Midbrain (tissue), 1 donor: ENCODE results near the gene TMEM26.

Experiments
- DNase-seq: peaks from one replicate; lab custom pipeline; 2025; lab: John Stamatoyannopoulos, UW

Gene TMEM26

GRCh38 chr10:61452655-61453641 lies at the start of gene TMEM26:
TMEM26 (minus strand) TSS chr10:61453381; CDS start chr10:61453081, 300 bp downstream.
- DNase-seq: peak; percentile 25

GRCh38 chr10:61500460-61500859 lies 47.3 kb upstream of the TMEM26 start:
- DNase-seq: no peak

- no peak for DNase-seq
These were observed 39.3 kb upstream of the TMEM26 start for GRCh38 chr10:61492364-61492995.

- no peak for DNase-seq
These were observed 34.3 kb upstream of the TMEM26 start for GRCh38 chr10:61487506-61487905.

- no peak for DNase-seq
These were observed 33.7 kb upstream of the TMEM26 start for GRCh38 chr10:61486738-61487396.

GRCh38 chr10:61486251-61486650 lies 33.1 kb upstream of the TMEM26 start:
- DNase-seq: no peak

GRCh38 chr10:61481597-61481996 lies 28.4 kb upstream of the TMEM26 start:
- no peak for DNase-seq

- DNase-seq: no peak
These were observed 27.0 kb upstream of the TMEM26 start for GRCh38 chr10:61480208-61480607.

GRCh38 chr10:61478621-61479312 lies 25.6 kb upstream of the TMEM26 start:
- DNase-seq: no peak

- no peak for DNase-seq
These were observed 24.3 kb upstream of the TMEM26 start for GRCh38 chr10:61477451-61477850.

- DNase-seq: no peak
These were observed 23.3 kb upstream of the TMEM26 start for GRCh38 chr10:61476529-61476928.

GRCh38 chr10:61475449-61475873 lies 22.3 kb upstream of the TMEM26 start:
- no peak for DNase-seq

- no peak for DNase-seq
These were observed 19.0 kb upstream of the TMEM26 start for GRCh38 chr10:61472090-61472674.

- no peak for DNase-seq
These were observed 18.3 kb upstream of the TMEM26 start for GRCh38 chr10:61471491-61471890.

- no peak for DNase-seq
These were observed 17.6 kb upstream of the TMEM26 start for GRCh38 chr10:61470740-61471139.

- DNase-seq: no peak
These were observed 12.9 kb upstream of the TMEM26 start for GRCh38 chr10:61465901-61466632.

- no peak for DNase-seq
These were observed 12.0 kb upstream of the TMEM26 start for GRCh38 chr10:61465171-61465496.

GRCh38 chr10:61464461-61465170 lies 11.4 kb upstream of the TMEM26 start:
- no peak for DNase-seq

GRCh38 chr10:61463035-61463909 lies 10.1 kb upstream of the TMEM26 start:
- DNase-seq: no peak
